MCF 10A (cell line): ENCODE measurements around the gene IL1RN. TPM values are rescaled to one million over a fixed set of nuclear protein-coding genes. Genes with fewer than 3 reads are reported as not detected.

ENCODE experiments used
- BruUV-seq: library from RNA; stranded (reverse); fragments of 400-500 nt; replicated peaks from 2 replicates; lab custom pipeline; 2021; lab: Mats Ljungman, UMichigan
- CTCF ChIA-PET: fragments of 300-600 bp; sonication (Branson Sonifier 250); formaldehyde crosslinking; extraction: SDS; loops from one replicate; lab custom pipeline; 2021; ENCODE audit warnings: antibody characterized with exemption, inconsistent platforms; lab: Yijun Ruan, JAX
- POLR2A ChIA-PET: fragments of 300-600, 350-650 bp; sonication (Branson Sonifier 250); formaldehyde crosslinking; extraction: SDS; loops from one replicate; lab custom pipeline; 2020; ENCODE audit warnings: antibody characterized with exemption, inconsistent platforms; lab: Yijun Ruan, JAX
- DNase-seq: peaks from one replicate; pipeline ENCODE4 v3.0.0-alpha.2; 2018; ENCODE audit not compliant: unreplicated experiment
- H3K27ac Mint-ChIP-seq: one replicate; pipeline ENCODE4 v1.8.0; 2022; ENCODE audit warnings: mild to moderate bottlenecking, low read depth, mixed read lengths; ENCODE audit not compliant: unreplicated experiment
- H3K27me3 Mint-ChIP-seq: one replicate; pipeline ENCODE4 v1.8.0; 2022; ENCODE audit warnings: mixed read lengths; ENCODE audit not compliant: insufficient read depth, unreplicated experiment
- H3K36me3 Mint-ChIP-seq: one replicate; pipeline ENCODE4 v1.8.0; 2022; ENCODE audit warnings: mild to moderate bottlenecking, moderate library complexity, mixed read lengths; ENCODE audit not compliant: insufficient read depth, unreplicated experiment
- H3K4me1 Mint-ChIP-seq: one replicate; pipeline ENCODE4 v1.8.0; 2022; ENCODE audit warnings: mixed read lengths; ENCODE audit not compliant: insufficient read depth, unreplicated experiment
- H3K4me3 Mint-ChIP-seq: one replicate; pipeline ENCODE4 v1.8.0; 2022; ENCODE audit warnings: mild to moderate bottlenecking, moderate library complexity, mixed read lengths; ENCODE audit not compliant: unreplicated experiment
- H3K9me3 Mint-ChIP-seq: one replicate; pipeline ENCODE4 v1.8.0; 2022; ENCODE audit warnings: mixed read lengths; ENCODE audit not compliant: unreplicated experiment
- CTCF ChIP-seq: fragments of 200-600 bp; IDR thresholded peaks from one replicate; pipeline ENCODE4 v1.8.0; 2022; ENCODE audit warnings: antibody characterized with exemption, mild to moderate bottlenecking; ENCODE audit not compliant: unreplicated experiment
- intact Hi-C: fragments of 100-400 bp; cut with micrococcal nuclease; formaldehyde crosslinking; loops from 2 replicates; pipeline ENCODE4 v1.14.1; 2022
- total RNA-seq: library from RNA; stranded (reverse); gene quantifications from 2 replicates; pipeline ENCODE4 v1.2.3, GENCODE V29; 2022

Gene IL1RN
- total RNA-seq, 1 experiment from 2014 or later: not detected

- CTCF ChIA-PET: interaction anchor here (0.6 to 2.0 kb wide), 2 partner anchors 32 to 1278 kb away, joined by 3 to 6 read pairs; no protein-coding TSS in a partner anchor
- Mint-ChIP-seq H3K27me3 (no peaks in the 10 kb centered on the region), H3K4me1 (peaks cover 5% of the 10 kb centered on the region), H3K9me3 (no peaks in the 10 kb centered on the region), H3K36me3 (no peaks in the 10 kb centered on the region), H3K27ac (no peak overlapping the region), H3K4me3 (no peak overlapping the region)
- intact Hi-C loops: no loop called here
- POLR2A ChIA-PET: no interaction called here
- TF ChIP-seq CTCF: no peak
- no TSS peak for BruUV-seq
- DNase-seq: no peak
Measured at GRCh38 chr2:113112441-113112840, 15.0 kb upstream of the IL1RN start.

GRCh38 chr2:113112871-113113270 lies 14.5 kb upstream of the IL1RN start:
- TF ChIP-seq CTCF: no peak
- H3K27ac Mint-ChIP-seq: no peak overlapping the region
- H3K9me3 Mint-ChIP-seq: no peaks in the 10 kb centered on the region
- intact Hi-C loops: no loop called here
- H3K4me3 Mint-ChIP-seq: no peak overlapping the region
- POLR2A ChIA-PET: no interaction called here
- H3K36me3 Mint-ChIP-seq: no peaks in the 10 kb centered on the region
- no peaks in the 10 kb centered on the region for H3K27me3 Mint-ChIP-seq
- CTCF ChIA-PET: interaction anchor here (2.0 to 7.9 kb wide), 2 partner anchors 25 to 33 kb away, joined by 6 to 69 read pairs; no protein-coding TSS in a partner anchor
- DNase-seq: no peak
- H3K4me1 Mint-ChIP-seq: peaks cover 9% of the 10 kb centered on the region
- BruUV-seq: no TSS peak

- no TSS peak for BruUV-seq
Measured at GRCh38 chr2:113113807-113114206, 13.6 kb upstream of the IL1RN start.

More at GRCh38 chr2:113113807-113114206, 13.6 kb upstream of the IL1RN start:
- Mint-ChIP-seq H3K4me1 (peaks cover 13% of the 10 kb centered on the region), H3K9me3 (no peaks in the 10 kb centered on the region), H3K4me3 (no peak overlapping the region), H3K36me3 (no peaks in the 10 kb centered on the region), H3K27me3 (no peaks in the 10 kb centered on the region), H3K27ac (no peak overlapping the region)
- CTCF ChIA-PET: interaction anchor here (0.6 to 7.9 kb wide), 8 partner anchors 9 to 517 kb away, joined by 3 to 69 read pairs (median 4); no protein-coding TSS in a partner anchor
- TF ChIP-seq CTCF: no peak
- DNase-seq: no peak
- POLR2A ChIA-PET: interaction anchor here (1.0 to 1.3 kb wide), 2 partner anchors 9 to 11 kb away, joined by 3 read pairs; no protein-coding TSS in a partner anchor
- intact Hi-C loops: no loop called here
